Measurements from ENCODE around the gene CAPZB.

Gene CAPZB

GRCh38 chr1:19416145-19416544, 69.2 kb downstream of the CAPZB start (continued):
- no peak for TF ChIP-seq ZNF8 (CRISPR knock-in tag; IDR thresholded peaks at IDR 0.05)
- no peak for TF ChIP-seq BACH2 (CRISPR knock-in tag; IDR thresholded peaks at IDR 0.05; ENCODE audit: borderline replicate concordance)
- TF ChIP-seq PPARA (CRISPR knock-in tag; IDR thresholded peaks at IDR 0.05; ENCODE audit: borderline replicate concordance) = no peak
- TF ChIP-seq ZFP3 (CRISPR knock-in tag; IDR thresholded peaks at IDR 0.05) = no peak
- TF ChIP-seq CREB5 (CRISPR knock-in tag; IDR thresholded peaks at IDR 0.05; ENCODE audit: low read depth) = no peak

- TF ChIP-seq BACH2 (CRISPR knock-in tag; IDR thresholded peaks at IDR 0.05; ENCODE audit: borderline replicate concordance) (no peak), PATZ1 (CRISPR knock-in tag; IDR thresholded peaks at IDR 0.05; ENCODE audit: borderline replicate concordance) (no peak), TCF4 (CRISPR knock-in tag; IDR thresholded peaks at IDR 0.05; ENCODE audit: borderline replicate concordance) (no peak), RARB (CRISPR knock-in tag; IDR thresholded peaks at IDR 0.05) (no peak), ISL1 (CRISPR knock-in tag; IDR thresholded peaks at IDR 0.05) (no peak), GLIS3 (CRISPR knock-in tag; IDR thresholded peaks at IDR 0.05) (no peak), ZFP3 (CRISPR knock-in tag; IDR thresholded peaks at IDR 0.05) (no peak), TSHZ2 (CRISPR knock-in tag; IDR thresholded peaks at IDR 0.05) (no peak), ZNF8 (CRISPR knock-in tag; IDR thresholded peaks at IDR 0.05) (no peak), TOX (CRISPR knock-in tag; IDR thresholded peaks at IDR 0.05; ENCODE audit: borderline replicate concordance) (no peak), OSR1 (CRISPR knock-in tag; IDR thresholded peaks at IDR 0.05) (no peak), ZFP30 (CRISPR knock-in tag; IDR thresholded peaks at IDR 0.05) (no peak), CREB5 (CRISPR knock-in tag; IDR thresholded peaks at IDR 0.05; ENCODE audit: low read depth) (no peak), CSRNP3 (CRISPR knock-in tag; IDR thresholded peaks at IDR 0.05) (no peak), ZNF565 (CRISPR knock-in tag; conservative IDR thresholded peaks at IDR 0.05; ENCODE audit: low read depth) (no peak), CSDC2 (CRISPR knock-in tag; IDR thresholded peaks at IDR 0.05) (no peak), ZC3H10 (CRISPR knock-in tag; IDR thresholded peaks at IDR 0.05) (no peak), ZNF70 (CRISPR knock-in tag; IDR thresholded peaks at IDR 0.05) (no peak), PPARA (CRISPR knock-in tag; IDR thresholded peaks at IDR 0.05; ENCODE audit: borderline replicate concordance) (no peak), SNAI2 (CRISPR knock-in tag; IDR thresholded peaks at IDR 0.05) (no peak)
- ATAC-seq = no peak
These were observed 70.7 kb downstream of the CAPZB start for GRCh38 chr1:19414515-19415121.

- ATAC-seq = no peak
- TF ChIP-seq ZC3H10 (CRISPR knock-in tag; IDR thresholded peaks at IDR 0.05) = no peak
- TF ChIP-seq ISL1 (CRISPR knock-in tag; IDR thresholded peaks at IDR 0.05) = no peak
- no peak for TF ChIP-seq BACH2 (CRISPR knock-in tag; IDR thresholded peaks at IDR 0.05; ENCODE audit: borderline replicate concordance)
- TF ChIP-seq PPARA (CRISPR knock-in tag; IDR thresholded peaks at IDR 0.05; ENCODE audit: borderline replicate concordance) = no peak
- no peak for TF ChIP-seq OSR1 (CRISPR knock-in tag; IDR thresholded peaks at IDR 0.05)
- TF ChIP-seq TOX (CRISPR knock-in tag; IDR thresholded peaks at IDR 0.05; ENCODE audit: borderline replicate concordance) = no peak
- TF ChIP-seq TCF4 (CRISPR knock-in tag; IDR thresholded peaks at IDR 0.05; ENCODE audit: borderline replicate concordance) = no peak
- TF ChIP-seq ZNF8 (CRISPR knock-in tag; IDR thresholded peaks at IDR 0.05) = no peak
- no peak for TF ChIP-seq POU6F1 (CRISPR knock-in tag; IDR thresholded peaks at IDR 0.05; ENCODE audit: borderline replicate concordance, low read depth)
- no peak for TF ChIP-seq ZNF70 (CRISPR knock-in tag; IDR thresholded peaks at IDR 0.05)
- no peak for TF ChIP-seq ZFP30 (CRISPR knock-in tag; IDR thresholded peaks at IDR 0.05)
- TF ChIP-seq CREB5 (CRISPR knock-in tag; IDR thresholded peaks at IDR 0.05; ENCODE audit: low read depth) = no peak
- no peak for TF ChIP-seq TSHZ2 (CRISPR knock-in tag; IDR thresholded peaks at IDR 0.05)
These were observed 71.3 kb downstream of the CAPZB start for GRCh38 chr1:19413999-19414398.

Data from SK-N-SH treated with all-trans-retinoic acid at 6 μM for 48 hours (cell line).